CD1c-positive myeloid dendritic cell (primary cell): ENCODE measurements around the gene JAZF1.
A peak's percentile ranks its signal among the peaks of the same experiment; 100 is the strongest.

Experiments used
- DNase-seq: peaks from one replicate; pipeline ENCODE4 v3.0.0-alpha.2; 2016; ENCODE audit errors: extremely low spot score

Gene JAZF1

GRCh38 chr7:27840313-27840712 is 340.3 kb downstream of the JAZF1 start:
- DNase-seq: no peak

GRCh38 chr7:27839099-27839498 is 341.5 kb downstream of the JAZF1 start:
- DNase-seq: no peak

GRCh38 chr7:27836536-27836935 is 344.1 kb downstream of the JAZF1 start:
- no peak for DNase-seq

GRCh38 chr7:27835376-27835775 is 345.2 kb downstream of the JAZF1 start:
- DNase-seq: no peak

- no peak for DNase-seq
Observed at GRCh38 chr7:27834179-27834921, 346.2 kb downstream of the JAZF1 start.

GRCh38 chr7:27826357-27826756 is 354.2 kb downstream of the JAZF1 start:
- no peak for DNase-seq

GRCh38 chr7:27825891-27826290 is 354.7 kb downstream of the JAZF1 start:
- no peak for DNase-seq

GRCh38 chr7:27822245-27822644 is 358.4 kb downstream of the JAZF1 start:
- DNase-seq: no peak

- DNase-seq: no peak
Observed at GRCh38 chr7:27812706-27813105, 367.9 kb downstream of the JAZF1 start.

- DNase-seq: no peak
Observed at GRCh38 chr7:27810186-27810585, 370.4 kb downstream of the JAZF1 start.

- DNase-seq: no peak
Observed at GRCh38 chr7:27808626-27809025, 372.0 kb downstream of the JAZF1 start.

- DNase-seq: no peak
Observed at GRCh38 chr7:27804139-27804538, 376.5 kb downstream of the JAZF1 start.

- DNase-seq: no peak
Observed at GRCh38 chr7:27802999-27803398, 377.6 kb downstream of the JAZF1 start.

GRCh38 chr7:27799212-27799611 is 381.4 kb downstream of the JAZF1 start:
- no peak for DNase-seq

- no peak for DNase-seq
Observed at GRCh38 chr7:27795977-27796376, 384.6 kb downstream of the JAZF1 start.

GRCh38 chr7:27793780-27794179 is 386.8 kb downstream of the JAZF1 start:
- DNase-seq: no peak

- DNase-seq: no peak
Observed at GRCh38 chr7:27788437-27788836, 392.2 kb downstream of the JAZF1 start.

- peak; percentile 73 for DNase-seq
Observed at GRCh38 chr7:27784399-27785053, 396.1 kb downstream of the JAZF1 start.

GRCh38 chr7:27782849-27783248 is 397.7 kb downstream of the JAZF1 start:
- no peak for DNase-seq

- DNase-seq: no peak
Observed at GRCh38 chr7:27781188-27781587, 399.4 kb downstream of the JAZF1 start.
